ENCODE measurements around the gene SMG9.

The SMG9 gene

GRCh38 chr19:43695985-43696704 is 58.6 kb downstream of the SMG9 start:
- no peak overlapping the region for H3K4me2 ChIP-seq (ENCODE audit: low read length)
- H3K27me3 ChIP-seq (ENCODE audit: control insufficient read depth, low read length), result no peaks in the 10 kb centered on the region
- peaks cover 3% of the 10 kb centered on the region for H3K4me1 ChIP-seq (ENCODE audit: control insufficient read depth, low read length)
- no peak overlapping the region for H3K4me3 ChIP-seq (ENCODE audit: low read length)
- TF ChIP-seq EZH2phosphoT487 (IDR thresholded peaks at IDR 0.05; ENCODE audit: borderline replicate concordance, low read length), result no peak
- TF ChIP-seq, protein P1, sequence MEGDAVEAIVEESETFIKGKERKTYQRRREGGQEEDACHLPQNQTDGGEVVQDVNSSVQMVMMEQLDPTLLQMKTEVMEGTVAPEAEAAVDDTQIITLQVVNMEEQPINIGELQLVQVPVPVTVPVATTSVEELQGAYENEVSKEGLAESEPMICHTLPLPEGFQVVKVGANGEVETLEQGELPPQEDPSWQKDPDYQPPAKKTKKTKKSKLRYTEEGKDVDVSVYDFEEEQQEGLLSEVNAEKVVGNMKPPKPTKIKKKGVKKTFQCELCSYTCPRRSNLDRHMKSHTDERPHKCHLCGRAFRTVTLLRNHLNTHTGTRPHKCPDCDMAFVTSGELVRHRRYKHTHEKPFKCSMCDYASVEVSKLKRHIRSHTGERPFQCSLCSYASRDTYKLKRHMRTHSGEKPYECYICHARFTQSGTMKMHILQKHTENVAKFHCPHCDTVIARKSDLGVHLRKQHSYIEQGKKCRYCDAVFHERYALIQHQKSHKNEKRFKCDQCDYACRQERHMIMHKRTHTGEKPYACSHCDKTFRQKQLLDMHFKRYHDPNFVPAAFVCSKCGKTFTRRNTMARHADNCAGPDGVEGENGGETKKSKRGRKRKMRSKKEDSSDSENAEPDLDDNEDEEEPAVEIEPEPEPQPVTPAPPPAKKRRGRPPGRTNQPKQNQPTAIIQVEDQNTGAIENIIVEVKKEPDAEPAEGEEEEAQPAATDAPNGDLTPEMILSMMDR (IDR thresholded peaks at IDR 0.05; ENCODE audit: low read depth, low read length, poor library complexity, severe bottlenecking), result no peak
- H3F3A ChIP-seq (ENCODE audit: control insufficient read depth, insufficient read depth), result no peaks in the 10 kb centered on the region
- H3K79me2 ChIP-seq (ENCODE audit: control insufficient read depth, low read length), result no peaks in the 10 kb centered on the region
- no peaks in the 10 kb centered on the region for H4K20me1 ChIP-seq (ENCODE audit: control insufficient read depth, insufficient read depth, low read depth, low read length)
- peaks cover 5% of the 10 kb centered on the region; the same call in 1 of the 2 replicates for H3K9me3 ChIP-seq (ENCODE audit: control insufficient read depth, insufficient read depth, low read length)
- no peak overlapping the region for H3K27ac ChIP-seq (ENCODE audit: low read depth, low read length)
- H3K9me2 ChIP-seq (replicated peaks; ENCODE audit: control insufficient read depth, low read length), result no peaks in the 10 kb centered on the region
- no peaks in the 10 kb centered on the region for H3K36me3 ChIP-seq (ENCODE audit: control insufficient read depth, low read length)

- Histone ChIP-seq H3K9me3 (ENCODE audit: control insufficient read depth, insufficient read depth, low read length) (peaks cover 5% of the 10 kb centered on the region; the same call in 1 of the 2 replicates), H3K27ac (ENCODE audit: low read depth, low read length) (no peak overlapping the region), H3K36me3 (ENCODE audit: control insufficient read depth, low read length) (no peaks in the 10 kb centered on the region), H3K9me2 (replicated peaks; ENCODE audit: control insufficient read depth, low read length) (no peaks in the 10 kb centered on the region), H3F3A (ENCODE audit: control insufficient read depth, insufficient read depth) (no peaks in the 10 kb centered on the region), H3K4me1 (ENCODE audit: control insufficient read depth, low read length) (no peaks in the 10 kb centered on the region), H4K20me1 (ENCODE audit: control insufficient read depth, insufficient read depth, low read depth, low read length) (no peaks in the 10 kb centered on the region), H3K27me3 (ENCODE audit: control insufficient read depth, low read length) (no peaks in the 10 kb centered on the region), H3K4me2 (ENCODE audit: low read length) (no peak overlapping the region), H3K4me3 (ENCODE audit: low read length) (no peak overlapping the region), H3K79me2 (ENCODE audit: control insufficient read depth, low read length) (no peaks in the 10 kb centered on the region)
- TF ChIP-seq, protein P1 (IDR thresholded peaks at IDR 0.05; ENCODE audit: low read depth, low read length, poor library complexity, severe bottlenecking), result no peak
- no peak for TF ChIP-seq EZH2phosphoT487 (IDR thresholded peaks at IDR 0.05; ENCODE audit: borderline replicate concordance, low read length)
Observed at GRCh38 chr19:43694553-43694952, 60.2 kb downstream of the SMG9 start.

- TF ChIP-seq EZH2phosphoT487 (IDR thresholded peaks at IDR 0.05; ENCODE audit: borderline replicate concordance, low read length), result no peak
- TF ChIP-seq, protein P1 (IDR thresholded peaks at IDR 0.05; ENCODE audit: low read depth, low read length, poor library complexity, severe bottlenecking), result no peak
- Histone ChIP-seq H3K4me2 (ENCODE audit: low read length) (no peak overlapping the region), H3K36me3 (ENCODE audit: control insufficient read depth, low read length) (no peaks in the 10 kb centered on the region), H3K9me2 (replicated peaks; ENCODE audit: control insufficient read depth, low read length) (no peaks in the 10 kb centered on the region), H3K79me2 (ENCODE audit: control insufficient read depth, low read length) (no peaks in the 10 kb centered on the region), H4K20me1 (ENCODE audit: control insufficient read depth, insufficient read depth, low read depth, low read length) (no peaks in the 10 kb centered on the region), H3K9me3 (ENCODE audit: control insufficient read depth, insufficient read depth, low read length) (peaks cover 5% of the 10 kb centered on the region; the same call in 1 of the 2 replicates), H3K4me1 (ENCODE audit: control insufficient read depth, low read length) (no peaks in the 10 kb centered on the region), H3F3A (ENCODE audit: control insufficient read depth, insufficient read depth) (no peaks in the 10 kb centered on the region), H3K27me3 (ENCODE audit: control insufficient read depth, low read length) (no peaks in the 10 kb centered on the region), H3K4me3 (ENCODE audit: low read length) (no peak overlapping the region), H3K27ac (ENCODE audit: low read depth, low read length) (no peak overlapping the region)
Observed at GRCh38 chr19:43692877-43693276, 61.9 kb downstream of the SMG9 start.
